H1 (cell line): ENCODE measurements around the gene MUC4.
"Not testable (repeated sequence)": the region's sequence is repeated elsewhere in the genome, so short reads cannot be mapped to it uniquely, and the experiment has no call there.

Experiments
- GTF2F1 ChIP-seq: IDR thresholded peaks from 2 replicates; pipeline ENCODE4 v1.6.1; 2012; ENCODE audit warnings: low read depth, low read length, improper control_type of control experiment, borderline replicate concordance
- POLR2AphosphoS5 ChIP-seq: IDR thresholded peaks from 2 replicates; pipeline ENCODE4 v1.6.1; 2011; ENCODE audit warnings: low read depth, low read length
- SP1 ChIP-seq: IDR thresholded peaks from 2 replicates; pipeline ENCODE4 v1.6.1; 2011; ENCODE audit warnings: low read depth, low read length
- ZNF274 ChIP-seq: IDR thresholded peaks from 2 replicates; pipeline ENCODE4 v1.7.0; 2012; ENCODE audit warnings: low read length, borderline replicate concordance; ENCODE audit errors: extremely low read depth
- TF ChIP-seq, protein P1 (sequence below), 3 experiments: IDR thresholded peaks; 1 replicate in 2 of 3; 2 replicates in 1 of 3; pipeline versions ENCODE4 v1.5.1 to v1.6.1; 2011; ENCODE audit warnings: low read length in 3 of 3, mild to moderate bottlenecking in 3 of 3, inconsistent platforms in 2 of 3, low read depth in 1 of 3, moderate library complexity in 1 of 3; ENCODE audit not compliant: insufficient read depth in 1 of 3; ENCODE audit errors: control extremely low read depth in 1 of 3

DNA sequence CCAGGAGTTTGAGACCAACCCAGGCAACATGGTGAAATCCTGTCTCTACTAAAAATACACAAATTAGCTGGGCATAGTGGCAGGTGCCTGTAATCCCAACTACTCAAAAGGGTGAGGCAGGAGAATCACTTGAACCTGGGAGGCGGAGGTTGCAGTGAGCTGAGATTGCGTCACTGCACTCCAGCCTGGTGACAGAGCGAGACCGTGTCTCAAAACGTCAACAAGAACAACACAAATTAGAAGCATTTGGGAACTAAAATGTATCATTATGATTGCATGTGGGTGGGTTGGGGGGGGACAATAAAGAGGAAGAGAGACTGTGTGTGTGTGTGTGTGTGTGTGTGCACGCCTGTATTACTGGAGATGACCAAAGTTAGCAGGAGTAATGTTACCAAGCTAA, 73.9 kb downstream of the MUC4 start:
- TF ChIP-seq ZNF274, POLR2AphosphoS5, GTF2F1, SP1: not testable (repeated sequence)
- TF ChIP-seq, protein P1, sequence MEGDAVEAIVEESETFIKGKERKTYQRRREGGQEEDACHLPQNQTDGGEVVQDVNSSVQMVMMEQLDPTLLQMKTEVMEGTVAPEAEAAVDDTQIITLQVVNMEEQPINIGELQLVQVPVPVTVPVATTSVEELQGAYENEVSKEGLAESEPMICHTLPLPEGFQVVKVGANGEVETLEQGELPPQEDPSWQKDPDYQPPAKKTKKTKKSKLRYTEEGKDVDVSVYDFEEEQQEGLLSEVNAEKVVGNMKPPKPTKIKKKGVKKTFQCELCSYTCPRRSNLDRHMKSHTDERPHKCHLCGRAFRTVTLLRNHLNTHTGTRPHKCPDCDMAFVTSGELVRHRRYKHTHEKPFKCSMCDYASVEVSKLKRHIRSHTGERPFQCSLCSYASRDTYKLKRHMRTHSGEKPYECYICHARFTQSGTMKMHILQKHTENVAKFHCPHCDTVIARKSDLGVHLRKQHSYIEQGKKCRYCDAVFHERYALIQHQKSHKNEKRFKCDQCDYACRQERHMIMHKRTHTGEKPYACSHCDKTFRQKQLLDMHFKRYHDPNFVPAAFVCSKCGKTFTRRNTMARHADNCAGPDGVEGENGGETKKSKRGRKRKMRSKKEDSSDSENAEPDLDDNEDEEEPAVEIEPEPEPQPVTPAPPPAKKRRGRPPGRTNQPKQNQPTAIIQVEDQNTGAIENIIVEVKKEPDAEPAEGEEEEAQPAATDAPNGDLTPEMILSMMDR (IDR thresholded peaks at IDR 0.05; ENCODE audit: control extremely low read depth in 1 of 3, insufficient read depth in 1 of 3, low read depth in 1 of 3, low read length in 3 of 3) = not testable (repeated sequence)
